Lower leg skin (tissue), 4 donors: Measurements from ENCODE around the gene RTN4RL1. TPM values are rescaled to one million over a fixed set of nuclear protein-coding genes. Genes with fewer than 3 reads are reported as not detected.

ENCODE experiments used
- DNase-seq, 2 donors: peaks; one replicate each; pipeline ENCODE4 v3.0.0-alpha.2; 2019; ENCODE audit warnings: low spot score in 2 of 2
- H3K4me3 ChIP-seq: fragments of 200-600 bp; sonication (generic); 2 replicates; pipeline ENCODE4 v1.5.1; 2017; ENCODE audit warnings: mild to moderate bottlenecking, low read depth; ENCODE audit not compliant: poor library complexity, severe bottlenecking
- CTCF ChIP-seq, 3 donors: fragments of 450-650 bp; IDR thresholded peaks; one replicate each; pipeline ENCODE4 v1.5.1; 2016; ENCODE audit warnings: antibody characterized with exemption in 3 of 3, mild to moderate bottlenecking in 3 of 3, moderate library complexity in 2 of 3
- POLR2A ChIP-seq, 2 donors: fragments of 450-650 bp; IDR thresholded peaks; one replicate each; pipeline ENCODE4 v1.6.1; 2016 to 2017; ENCODE audit warnings: antibody characterized with exemption in 2 of 2, mild to moderate bottlenecking in 1 of 2, moderate library complexity in 1 of 2
- whole genome bisulfite sequencing, 2 donors: methylation state at CpG; one replicate each; pipeline ENCODE4 v1.1.5; 2018; 5-methylcytosine and 5-hydroxymethylcytosine counted together
- intact Hi-C: fragments of 100-400 bp; cut with DNase I; formaldehyde crosslinking; loops from one replicate; pipeline ENCODE4 v1.15.0; 2023; ENCODE audit warnings: low total_unique reads
- total RNA-seq, 4 donors: library from RNA; depleted of rRNA; stranded (reverse); fragments of >200 nt; gene quantifications; one replicate each; pipeline ENCODE4 v1.1.0, GENCODE V29; 2016

The RTN4RL1 gene
- total RNA-seq: 10 to 100 TPM; 19.1 to 31.5 (median 27.6) TPM

DNA sequence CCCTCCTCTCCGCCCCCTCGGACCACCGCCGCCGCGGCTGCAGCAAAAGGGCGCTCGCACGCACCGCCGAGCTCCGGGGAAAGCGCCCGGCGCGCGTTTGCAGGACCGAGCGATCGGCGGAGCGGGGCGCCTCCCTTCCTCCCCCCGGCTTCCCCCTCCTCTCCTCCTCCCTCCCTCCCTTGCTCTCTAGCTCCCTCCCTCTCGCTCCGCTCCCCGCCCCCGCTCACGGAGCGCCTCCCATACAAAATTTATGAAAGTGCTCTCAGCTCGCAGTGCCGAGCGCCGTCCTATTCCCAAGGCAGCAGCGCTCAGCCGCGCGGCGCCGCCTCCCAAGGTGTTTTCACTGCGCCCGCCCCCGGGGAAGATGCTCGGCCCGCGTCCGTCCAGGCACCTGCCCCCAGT is at the start of gene RTN4RL1:
Gene RTN4RL1 (minus strand): TSS at position 115 of the 402 bp plus-strand sequence. CDS start 469 bp downstream, outside the sequence.
- WGBS, 2 donors: 1 to 2% methylated on average over 37 to 46 of the region's 47 CpGs
- peak; percentile 79 to 95 for DNase-seq
- intact Hi-C loops: loop anchor here (5.0 kb wide), 1 partner anchor 118 kb away; no protein-coding TSS in a partner anchor
- no peak for TF ChIP-seq CTCF (IDR thresholded peaks at IDR 0.05)
- TF ChIP-seq POLR2A (IDR thresholded peaks at IDR 0.05): no peak
- peak within 1 kb of the TSS; percentile 47 for H3K4me3 ChIP-seq

GRCh38 chr17:2074919-2075318 is 49.8 kb upstream of the RTN4RL1 start:
- intact Hi-C loops: no loop called here
- no peak overlapping the region for H3K4me3 ChIP-seq
- TF ChIP-seq POLR2A (IDR thresholded peaks at IDR 0.05): no peak
- no peak for TF ChIP-seq CTCF (IDR thresholded peaks at IDR 0.05)
- 77 to 79% methylated on average over 2 to 10 of the region's 10 CpGs for WGBS, 2 donors
- no peak for DNase-seq

DNA sequence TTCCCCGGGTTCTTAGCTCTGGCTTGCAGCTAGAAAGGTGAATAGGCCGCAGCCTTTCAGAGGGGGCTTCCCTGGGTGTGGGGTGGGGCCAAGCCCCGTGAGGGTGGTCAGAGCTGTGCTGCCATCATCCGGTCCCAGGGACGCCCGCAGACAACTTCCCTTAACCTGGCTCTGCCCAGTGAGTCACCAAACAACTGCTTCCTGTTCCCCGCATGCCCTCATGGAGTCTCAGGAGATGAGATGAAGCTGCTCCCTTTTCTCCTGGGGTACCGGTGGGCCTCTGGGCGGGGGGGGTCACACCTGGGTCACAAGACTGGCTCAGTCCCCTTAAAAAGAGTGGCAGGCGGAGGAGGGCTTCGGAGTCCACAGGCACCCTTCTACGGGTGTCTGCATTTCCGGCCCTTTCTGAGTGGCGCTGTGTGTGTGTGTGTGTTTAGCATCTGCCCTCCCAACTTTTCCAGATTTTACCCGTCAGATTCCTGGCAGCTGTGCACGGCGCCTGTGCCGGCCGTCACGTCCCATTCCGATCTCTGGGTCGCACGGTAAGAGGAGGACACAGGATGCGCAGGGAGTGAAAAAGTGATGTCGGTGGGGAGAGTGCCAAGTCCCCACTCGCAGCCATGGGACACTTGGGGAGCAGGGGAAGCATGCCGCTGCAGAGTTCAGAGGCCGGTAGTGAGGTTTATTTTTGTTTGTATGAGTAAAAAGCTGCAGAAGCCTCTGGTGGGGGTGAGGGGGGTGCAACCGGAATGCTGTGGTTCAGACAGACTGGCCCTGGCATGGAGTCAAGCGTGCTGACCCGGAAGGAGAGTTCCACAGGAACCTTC is 46.5 kb upstream of the RTN4RL1 start:
- 76 to 82% methylated on average over 31 of the region's 31 CpGs for WGBS, 2 donors
- DNase-seq: peak in 1 of 2 donors; percentile 87
- intact Hi-C loops: no loop called here
- TF ChIP-seq CTCF (IDR thresholded peaks at IDR 0.05): no peak
- no peak overlapping the region for H3K4me3 ChIP-seq

DNA sequence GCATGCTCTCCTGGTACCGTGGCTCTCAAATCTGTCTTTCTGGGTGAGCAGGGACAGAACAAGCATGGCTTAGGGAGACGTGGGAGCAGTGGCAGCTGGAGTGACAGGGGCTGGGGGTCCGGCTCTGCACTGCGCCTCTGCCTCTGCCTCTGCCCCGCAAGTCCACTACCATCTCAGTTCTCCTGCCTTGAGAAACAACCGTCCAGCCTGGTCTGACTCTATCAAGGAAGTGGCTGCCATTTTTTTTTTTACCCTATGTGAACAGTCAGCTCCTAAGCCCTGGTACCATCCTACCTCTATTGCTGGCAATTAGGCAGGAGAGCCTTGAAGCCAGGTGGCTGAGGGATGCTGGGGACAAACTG is 45.9 kb upstream of the RTN4RL1 start:
- no peak overlapping the region for H3K4me3 ChIP-seq
- intact Hi-C loops: no loop called here
- WGBS, 2 donors: 88 to 90% methylated on average over 6 of the region's 6 CpGs
- TF ChIP-seq CTCF (IDR thresholded peaks at IDR 0.05) (no peak), POLR2A (IDR thresholded peaks at IDR 0.05) (no peak)
- DNase-seq: no peak

DNA sequence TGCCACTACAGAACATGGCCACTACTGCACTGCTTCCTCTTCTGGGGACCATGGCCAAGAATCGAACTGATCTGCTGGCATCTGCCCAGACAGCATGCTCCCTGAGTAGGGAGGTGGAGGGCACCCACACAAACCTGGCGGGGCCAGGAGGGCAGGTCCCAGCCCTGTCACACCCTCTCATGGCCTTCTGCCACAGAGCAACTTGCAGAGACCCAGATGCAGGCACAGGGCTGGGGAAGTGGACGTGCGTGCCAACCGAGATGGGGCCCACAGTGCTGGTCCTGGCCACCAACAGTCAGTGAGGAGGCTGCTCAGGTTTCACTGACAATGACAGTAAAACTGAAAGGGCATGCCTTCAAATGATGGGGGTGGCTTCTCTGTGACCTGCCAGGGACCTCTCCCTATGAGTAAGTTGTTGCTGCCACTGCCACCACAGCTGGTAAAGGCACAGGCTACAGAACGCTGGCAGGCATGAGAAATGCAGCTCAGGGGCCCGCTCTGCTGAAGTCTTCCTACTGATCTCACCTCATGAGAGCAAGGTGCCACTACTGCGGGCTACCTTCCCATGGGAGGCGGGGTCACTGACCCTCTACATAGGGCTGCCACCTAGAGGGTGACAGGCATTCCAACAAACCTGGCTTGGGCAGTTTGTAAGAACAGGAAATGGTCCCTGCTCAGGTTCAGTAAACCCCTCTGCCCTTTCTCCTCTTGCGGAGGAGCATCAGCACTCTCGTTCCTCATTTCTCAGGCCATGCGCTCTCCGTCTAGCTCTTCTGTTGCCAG is 45.3 kb upstream of the RTN4RL1 start:
- intact Hi-C loops: no loop called here
- H3K4me3 ChIP-seq: no peak overlapping the region
- no peak for DNase-seq
- TF ChIP-seq CTCF (IDR thresholded peaks at IDR 0.05) (no peak), POLR2A (IDR thresholded peaks at IDR 0.05) (no peak)
- 62 to 77% methylated on average over 8 to 11 of the region's 13 CpGs for WGBS, 2 donors
